OCI-LY3 (cell line): ENCODE measurements around the gene GGCT.

Experiments used
- CTCF ChIP-seq: fragments of 200-600, 300-600 bp; sonication (generic); IDR thresholded peaks from 2 replicates; pipeline ENCODE4 v1.5.1; 2014; ENCODE audit warnings: antibody characterized with exemption, low read length, low read depth
- EZH2phosphoT487 ChIP-seq: fragments of 200-600 bp; shearing (Covaris generic); IDR thresholded peaks from 2 replicates; pipeline ENCODE4 v1.6.1; 2018; ENCODE audit warnings: antibody characterized with exemption, mixed run types, low read depth

- no peak for TF ChIP-seq CTCF
- TF ChIP-seq EZH2phosphoT487, result no peak
Measured at GRCh38 chr7:30514776-30515175, 10.1 kb upstream of the GGCT start.
